ENCODE data around the gene LORICRIN. TPM values are rescaled to one million over a fixed set of nuclear protein-coding genes. Genes with fewer than 3 reads are reported as not detected.

Gene LORICRIN
- total and polyA plus RNA-seq, 2 of the 4 experiments (the other 2 are of a cell fraction) = not detected

- Histone ChIP-seq H3K56ac (ENCODE audit: extremely low read depth, insufficient read depth, low read length) (no peak overlapping the region), H3K27me3 (ENCODE audit: control insufficient read depth, insufficient read depth, low read length) (no peaks in the 10 kb centered on the region; the same call in 1 of the 2 replicates), H3K9ac (ENCODE audit: low read depth, low read length) (no peak overlapping the region), H2AFZ (replicated peaks; ENCODE audit: low read length, poor library complexity) (no peak overlapping the region), H3K4me1 (ENCODE audit: control insufficient read depth, insufficient read depth, low read length) (no peaks in the 10 kb centered on the region), H3K23ac (ENCODE audit: low read depth, low read length) (no peak overlapping the region), H3K9me3 (ENCODE audit: control insufficient read depth, insufficient read depth, low read length) (no peaks in the 10 kb centered on the region), H3K79me1 (ENCODE audit: low read depth in 1 of 2, low read length in 2 of 2) (no peaks in the 10 kb centered on the region), H4K8ac (ENCODE audit: low read depth in 2 of 2, low read length in 2 of 2) (no peak overlapping the region), H2BK120ac (ENCODE audit: low read depth, low read length) (no peak overlapping the region), H3K4me2 (ENCODE audit: low read depth, low read length) (no peak overlapping the region), H3K14ac (replicated peaks; ENCODE audit: low read depth, low read length) (no peak overlapping the region), H3K36me3 (ENCODE audit: control insufficient read depth, insufficient read depth, low read length) (no peaks in the 10 kb centered on the region), H2BK15ac (ENCODE audit: low read depth, low read length) (no peak overlapping the region), H2BK20ac (ENCODE audit: low read depth, low read length) (no peak overlapping the region), H3K18ac (ENCODE audit: low read depth, low read length) (no peak overlapping the region), H3K27ac (ENCODE audit: insufficient read depth, low read length) (no peak overlapping the region), H2AK9ac (replicated peaks; ENCODE audit: low read depth, low read length, poor library complexity) (no peak overlapping the region), H3K4me3 (ENCODE audit: insufficient read depth, low read depth, low read length) (no peak overlapping the region), H4K5ac (ENCODE audit: low read depth, low read length) (no peak overlapping the region), H3K9me1 (ENCODE audit: insufficient read depth, low read length) (no peaks in the 10 kb centered on the region), H2BK5ac (ENCODE audit: low read depth, low read length, poor library complexity, severe bottlenecking) (no peak overlapping the region), H4K20me1 (ENCODE audit: insufficient read depth, low read length) (no peaks in the 10 kb centered on the region), H2AK5ac (ENCODE audit: low read depth, low read length) (no peak overlapping the region), H4K91ac (ENCODE audit: insufficient read depth, low read depth, low read length) (no peak overlapping the region), H3K4ac (ENCODE audit: low read depth, low read length) (no peak overlapping the region)
- no peak for DNase-seq
- ATAC-seq (ENCODE audit: low read depth) = no peak
- ChIA-PET POLR2A (ENCODE audit: unreplicated experiment) (no interaction called here), CTCF (no interaction called here)
- in situ Hi-C loops (cut with MboI; ENCODE audit: low sequenced_read_pairs) (no loop called here), intact Hi-C loops (cut with micrococcal nuclease) (no loop called here), dilution Hi-C loops (cut with HindIII; ENCODE audit: low sequenced_read_pairs, unreplicated experiment) (no loop called here)
- TF ChIP-seq MXI1 (IDR thresholded peaks at IDR 0.05; ENCODE audit: borderline replicate concordance, low read depth, low read length) = no peak
- no peak for TF ChIP-seq FOS (IDR thresholded peaks at IDR 0.05; ENCODE audit: low read depth, low read length)
- TF ChIP-seq RFX5 (IDR thresholded peaks at IDR 0.05; ENCODE audit: low read depth, low read length) = no peak
- TF ChIP-seq CTCF (conservative IDR thresholded peaks at IDR 0.05; ENCODE audit: low read depth, low read length) = no peak
- TF ChIP-seq ELK1 (IDR thresholded peaks at IDR 0.05; ENCODE audit: borderline replicate concordance, low read depth, low read length) = no peak
- TF ChIP-seq POLR2A (IDR thresholded peaks at IDR 0.05; ENCODE audit: low read depth, low read length) = no peak
- TF ChIP-seq NFE2L2 (IDR thresholded peaks at IDR 0.05; ENCODE audit: low read depth, low read length) = no peak
- TF ChIP-seq CHD1 (IDR thresholded peaks at IDR 0.05; ENCODE audit: low read depth, low read length) = no peak
- no peak for TF ChIP-seq MAFK (IDR thresholded peaks at IDR 0.05; ENCODE audit: low read depth, low read length)
- TF ChIP-seq SMC3 (IDR thresholded peaks at IDR 0.05; ENCODE audit: low read depth, low read length) = no peak
- TF ChIP-seq CEBPB (IDR thresholded peaks at IDR 0.05; ENCODE audit: low read depth, low read length) = no peak
- TF ChIP-seq, protein P1, sequence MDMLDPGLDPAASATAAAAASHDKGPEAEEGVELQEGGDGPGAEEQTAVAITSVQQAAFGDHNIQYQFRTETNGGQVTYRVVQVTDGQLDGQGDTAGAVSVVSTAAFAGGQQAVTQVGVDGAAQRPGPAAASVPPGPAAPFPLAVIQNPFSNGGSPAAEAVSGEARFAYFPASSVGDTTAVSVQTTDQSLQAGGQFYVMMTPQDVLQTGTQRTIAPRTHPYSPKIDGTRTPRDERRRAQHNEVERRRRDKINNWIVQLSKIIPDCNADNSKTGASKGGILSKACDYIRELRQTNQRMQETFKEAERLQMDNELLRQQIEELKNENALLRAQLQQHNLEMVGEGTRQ (IDR thresholded peaks at IDR 0.05; ENCODE audit: low read depth, low read length) = no peak
- TF ChIP-seq BHLHE40 (IDR thresholded peaks at IDR 0.05; ENCODE audit: low read depth, low read length) = no peak
- no peak for TF ChIP-seq RCOR1 (IDR thresholded peaks at IDR 0.05; ENCODE audit: insufficient replicate concordance, low read length)
- no peak for TF ChIP-seq RAD21 (IDR thresholded peaks at IDR 0.05; ENCODE audit: low read length)
- no peak for TF ChIP-seq MAZ (IDR thresholded peaks at IDR 0.05; ENCODE audit: borderline replicate concordance, low read depth, low read length)
- no CpG with 5 or more reads among the region's 1 CpG for WGBS, 2 experiments (ENCODE audit: extremely low coverage in 2 of 2, insufficient read length in 1 of 2)
- BruUV-seq (replicated peaks) = no TSS peak
These were observed 12.2 kb downstream of the LORICRIN start for GRCh38 chr1:153271711-153272110.

Measured in IMR-90 (cell line).